SK-N-SH (cell line): ENCODE results near the gene FYCO1. TPM values are rescaled to one million over a fixed set of nuclear protein-coding genes. Genes with fewer than 3 reads are reported as not detected.

Experiments
- CTCF ChIA-PET: fragments of 300-600, 350-600 bp; formaldehyde crosslinking; extraction: SDS; loops from one replicate; lab custom pipeline; 2021; lab: Yijun Ruan, JAX
- POLR2A ChIA-PET: fragments of 350-600 bp; sonication (Branson Sonifier 250); formaldehyde crosslinking; extraction: SDS; loops from one replicate; lab custom pipeline; 2020; ENCODE audit warnings: antibody characterized with exemption, inconsistent platforms; lab: Yijun Ruan, JAX
- DNase-seq: peaks from one replicate; pipeline ENCODE4 v3.0.0; 2012
- H2AFZ ChIP-seq: fragments of 200-600 bp; sonication (generic); 2 replicates; pipeline ENCODE4 v1.8.1; 2016; ENCODE audit warnings: antibody characterized with exemption, mild to moderate bottlenecking, low read depth
- H3F3A ChIP-seq: fragments of 200-600 bp; sonication (generic); replicated peaks from 2 replicates; pipeline ENCODE3; 2016; ENCODE audit warnings: antibody characterized with exemption, mild to moderate bottlenecking; ENCODE audit not compliant: insufficient read depth
- H3K27ac ChIP-seq, 2 experiments: fragments of 200-500 bp in 1 of 2; fragments of 200-600 bp in 1 of 2; sonication (Bioruptor generic) in 1 of 2; sonication (generic), shearing (Covaris generic) in 1 of 2; 2 replicates each; pipeline versions ENCODE4 v1.5.1 to v1.6.1; 2014 to 2016; ENCODE audit warnings: low read depth in 2 of 2, inconsistent platforms in 1 of 2, low read length in 1 of 2, mild to moderate bottlenecking in 1 of 2, mixed read lengths in 1 of 2
- H3K27me3 ChIP-seq: fragments of 200-600 bp; sonication (generic), shearing (Covaris generic); 2 replicates; pipeline ENCODE4 v1.6.1; 2016; ENCODE audit warnings: mixed run types; ENCODE audit not compliant: insufficient read depth
- H3K36me3 ChIP-seq, 2 experiments: fragments of 200-500 bp in 1 of 2; fragments of 200-600 bp in 1 of 2; sonication (Bioruptor generic) in 1 of 2; sonication (generic) in 1 of 2; replicated peaks in 1 of 2; 2 replicates each; pipeline versions ENCODE3 to v1.5.1; 2014 to 2016; ENCODE audit warnings: low read length in 1 of 2, mild to moderate bottlenecking in 1 of 2; ENCODE audit not compliant: insufficient read depth in 2 of 2, control insufficient read depth in 1 of 2
- H3K4me1 ChIP-seq, 2 experiments: fragments of 200-500 bp in 1 of 2; fragments of 200-600 bp in 1 of 2; sonication (Bioruptor generic) in 1 of 2; sonication (generic), shearing (Covaris generic) in 1 of 2; 2 replicates each; pipeline versions ENCODE4 v1.5.1 to v1.6.1; 2014 to 2016; ENCODE audit warnings: low read depth in 1 of 2, low read length in 1 of 2, mixed run types in 1 of 2; ENCODE audit not compliant: insufficient read depth in 2 of 2, control insufficient read depth in 1 of 2
- H3K4me2 ChIP-seq: fragments of 200-600 bp; sonication (generic), shearing (Covaris generic); 2 replicates; pipeline ENCODE4 v1.6.1; 2017; ENCODE audit warnings: mixed run types
- H3K4me3 ChIP-seq, 2 experiments: fragments of 200-500 bp in 1 of 2; fragments of 200-600 bp in 1 of 2; sonication (Bioruptor generic) in 1 of 2; sonication (generic), shearing (Covaris generic) in 1 of 2; 2 replicates each; pipeline versions ENCODE4 v1.5.1 to v1.8.1; 2014 to 2016; ENCODE audit warnings: low read depth in 2 of 2, inconsistent platforms in 1 of 2, low read length in 1 of 2, mild to moderate bottlenecking in 1 of 2, mixed read lengths in 1 of 2, moderate library complexity in 1 of 2
- H3K79me2 ChIP-seq: fragments of 200-600 bp; sonication (generic); 2 replicates; pipeline ENCODE4 v1.8.1; 2017; ENCODE audit warnings: mild to moderate bottlenecking; ENCODE audit not compliant: insufficient read depth
- H3K9ac ChIP-seq: fragments of 200-600 bp; sonication (generic); 2 replicates; pipeline ENCODE4 v1.6.1; 2017; ENCODE audit warnings: mixed run types
- H3K9me2 ChIP-seq: fragments of 200-600 bp; sonication (generic); 2 replicates; pipeline ENCODE4 v1.6.1; 2017; ENCODE audit warnings: mixed run types
- H3K9me3 ChIP-seq: fragments of 200-600 bp; sonication (generic); 2 replicates; pipeline ENCODE4 v1.6.1; 2017; ENCODE audit warnings: mixed run types, mild to moderate bottlenecking, moderate library complexity
- H4K20me1 ChIP-seq: fragments of 200-600 bp; sonication (generic); 2 replicates; pipeline ENCODE4 v1.6.1; 2017; ENCODE audit warnings: mild to moderate bottlenecking, mixed run types; ENCODE audit not compliant: insufficient read depth
- FOSL2 ChIP-seq: IDR thresholded peaks from 2 replicates; pipeline ENCODE4 v1.4.0; 2012; ENCODE audit warnings: low read depth, mild to moderate bottlenecking, moderate library complexity, borderline replicate concordance
- FOXJ3 ChIP-seq: sonication (generic); formaldehyde crosslinking; IDR thresholded peaks from 2 replicates; pipeline ENCODE4 v1.5.1; 2020; ENCODE audit warnings: mild to moderate bottlenecking, missing genetic modification reagents
- MEF2A ChIP-seq: IDR thresholded peaks from 2 replicates; pipeline ENCODE4 v1.4.0; 2012; ENCODE audit warnings: low read depth, borderline replicate concordance
- NFIC ChIP-seq: IDR thresholded peaks from 2 replicates; pipeline ENCODE4 v1.4.0; 2012; ENCODE audit warnings: borderline replicate concordance
- RAD21 ChIP-seq: IDR thresholded peaks from 2 replicates; pipeline ENCODE4 v1.6.1; 2012; ENCODE audit warnings: mild to moderate bottlenecking, low read length
- TAF1 ChIP-seq: IDR thresholded peaks from 2 replicates; pipeline ENCODE4 v1.6.1; 2012; ENCODE audit warnings: low read depth, mild to moderate bottlenecking, low read length, moderate library complexity, borderline replicate concordance
- WGBS: methylation state at CpG from one replicate; pipeline ENCODE4 v1.1.6; 2017; ENCODE audit warnings: low lambda C conversion rate; 5-methylcytosine and 5-hydroxymethylcytosine counted together
- polyA plus RNA-seq, 3 experiments: library from polyadenylated mRNA; depleted of rRNA; stranded (reverse); fragments of >200 nt; gene quantifications; 2 replicates each; pipeline ENCODE4 v1.2.3, GENCODE V29; 2012
- TF ChIP-seq, protein P1 (sequence below): IDR thresholded peaks from 2 replicates; pipeline ENCODE4 v1.4.0; 2012; ENCODE audit warnings: low read depth, borderline replicate concordance
- TF ChIP-seq, protein P2 (sequence below): IDR thresholded peaks from 2 replicates; pipeline ENCODE4 v1.6.1; 2012; ENCODE audit warnings: mild to moderate bottlenecking, low read depth, low read length, moderate library complexity
- TF ChIP-seq, protein P3 (sequence below): fragments of 150-350 bp; IDR thresholded peaks from 2 replicates; pipeline ENCODE4 v1.6.1; 2016; ENCODE audit warnings: mild to moderate bottlenecking, low read depth, low read length
- TF ChIP-seq, protein P4 (sequence below): fragments of 200-600 bp; sonication (generic); IDR thresholded peaks from 2 replicates; pipeline ENCODE4 v1.6.1; 2017; ENCODE audit warnings: antibody characterized with exemption, mild to moderate bottlenecking, moderate library complexity

The FYCO1 gene
- polyA plus RNA-seq, 1 of the 3 experiments (the other 2 are of a cell fraction), result 5.5 TPM

DNA sequence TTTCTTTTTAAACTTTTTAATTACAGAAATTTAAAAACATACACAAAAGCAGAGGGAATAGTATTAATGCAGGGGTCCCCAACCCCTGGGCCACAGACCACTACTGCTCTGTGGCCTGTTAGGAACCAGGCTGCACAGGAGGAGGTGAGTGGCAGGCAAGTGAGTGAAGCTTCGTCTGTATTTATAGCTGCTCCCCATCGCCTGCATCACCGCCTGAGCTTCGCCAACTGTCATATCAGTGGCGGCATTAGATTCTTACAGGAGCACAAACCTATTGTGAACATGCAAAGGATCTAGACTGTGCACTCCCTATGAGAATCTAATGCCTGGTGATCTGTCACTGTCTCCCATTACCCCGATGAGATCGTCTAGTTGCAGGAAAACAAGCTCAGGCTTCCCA lies 86.9 kb downstream of the FYCO1 start:
- H4K20me1 ChIP-seq, result no peaks in the 10 kb centered on the region
- H3K4me2 ChIP-seq, result no peak overlapping the region
- no peaks in the 10 kb centered on the region for H3K9me2 ChIP-seq
- ChIA-PET POLR2A (no interaction called here), CTCF (interaction anchor here (0.8 to 1.7 kb wide), 6 partner anchors 13 to 170 kb away, joined by 3 to 10 read pairs (median 4); no protein-coding TSS in a partner anchor)
- no peak overlapping the region for H2AFZ ChIP-seq
- H3K79me2 ChIP-seq, result no peaks in the 10 kb centered on the region
- no peaks in the 10 kb centered on the region for H3K36me3 ChIP-seq
- no peak overlapping the region for H3K9ac ChIP-seq
- no peaks in the 10 kb centered on the region for H3F3A ChIP-seq
- TF ChIP-seq NFIC, result no peak
- TF ChIP-seq, protein P1, sequence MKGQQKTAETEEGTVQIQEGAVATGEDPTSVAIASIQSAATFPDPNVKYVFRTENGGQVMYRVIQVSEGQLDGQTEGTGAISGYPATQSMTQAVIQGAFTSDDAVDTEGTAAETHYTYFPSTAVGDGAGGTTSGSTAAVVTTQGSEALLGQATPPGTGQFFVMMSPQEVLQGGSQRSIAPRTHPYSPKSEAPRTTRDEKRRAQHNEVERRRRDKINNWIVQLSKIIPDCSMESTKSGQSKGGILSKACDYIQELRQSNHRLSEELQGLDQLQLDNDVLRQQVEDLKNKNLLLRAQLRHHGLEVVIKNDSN, result no peak
- TF ChIP-seq MEF2A, result no peak
- TF ChIP-seq, protein P2, sequence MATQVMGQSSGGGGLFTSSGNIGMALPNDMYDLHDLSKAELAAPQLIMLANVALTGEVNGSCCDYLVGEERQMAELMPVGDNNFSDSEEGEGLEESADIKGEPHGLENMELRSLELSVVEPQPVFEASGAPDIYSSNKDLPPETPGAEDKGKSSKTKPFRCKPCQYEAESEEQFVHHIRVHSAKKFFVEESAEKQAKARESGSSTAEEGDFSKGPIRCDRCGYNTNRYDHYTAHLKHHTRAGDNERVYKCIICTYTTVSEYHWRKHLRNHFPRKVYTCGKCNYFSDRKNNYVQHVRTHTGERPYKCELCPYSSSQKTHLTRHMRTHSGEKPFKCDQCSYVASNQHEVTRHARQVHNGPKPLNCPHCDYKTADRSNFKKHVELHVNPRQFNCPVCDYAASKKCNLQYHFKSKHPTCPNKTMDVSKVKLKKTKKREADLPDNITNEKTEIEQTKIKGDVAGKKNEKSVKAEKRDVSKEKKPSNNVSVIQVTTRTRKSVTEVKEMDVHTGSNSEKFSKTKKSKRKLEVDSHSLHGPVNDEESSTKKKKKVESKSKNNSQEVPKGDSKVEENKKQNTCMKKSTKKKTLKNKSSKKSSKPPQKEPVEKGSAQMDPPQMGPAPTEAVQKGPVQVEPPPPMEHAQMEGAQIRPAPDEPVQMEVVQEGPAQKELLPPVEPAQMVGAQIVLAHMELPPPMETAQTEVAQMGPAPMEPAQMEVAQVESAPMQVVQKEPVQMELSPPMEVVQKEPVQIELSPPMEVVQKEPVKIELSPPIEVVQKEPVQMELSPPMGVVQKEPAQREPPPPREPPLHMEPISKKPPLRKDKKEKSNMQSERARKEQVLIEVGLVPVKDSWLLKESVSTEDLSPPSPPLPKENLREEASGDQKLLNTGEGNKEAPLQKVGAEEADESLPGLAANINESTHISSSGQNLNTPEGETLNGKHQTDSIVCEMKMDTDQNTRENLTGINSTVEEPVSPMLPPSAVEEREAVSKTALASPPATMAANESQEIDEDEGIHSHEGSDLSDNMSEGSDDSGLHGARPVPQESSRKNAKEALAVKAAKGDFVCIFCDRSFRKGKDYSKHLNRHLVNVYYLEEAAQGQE, result no peak
- TF ChIP-seq RAD21, result no peak
- TF ChIP-seq FOSL2, result no peak
- TF ChIP-seq, protein P3, sequence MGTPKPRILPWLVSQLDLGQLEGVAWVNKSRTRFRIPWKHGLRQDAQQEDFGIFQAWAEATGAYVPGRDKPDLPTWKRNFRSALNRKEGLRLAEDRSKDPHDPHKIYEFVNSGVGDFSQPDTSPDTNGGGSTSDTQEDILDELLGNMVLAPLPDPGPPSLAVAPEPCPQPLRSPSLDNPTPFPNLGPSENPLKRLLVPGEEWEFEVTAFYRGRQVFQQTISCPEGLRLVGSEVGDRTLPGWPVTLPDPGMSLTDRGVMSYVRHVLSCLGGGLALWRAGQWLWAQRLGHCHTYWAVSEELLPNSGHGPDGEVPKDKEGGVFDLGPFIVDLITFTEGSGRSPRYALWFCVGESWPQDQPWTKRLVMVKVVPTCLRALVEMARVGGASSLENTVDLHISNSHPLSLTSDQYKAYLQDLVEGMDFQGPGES, result no peak
- no peak for TF ChIP-seq FOXJ3 (CRISPR knock-in tag)
- no peak for TF ChIP-seq TAF1
- TF ChIP-seq, protein P4, sequence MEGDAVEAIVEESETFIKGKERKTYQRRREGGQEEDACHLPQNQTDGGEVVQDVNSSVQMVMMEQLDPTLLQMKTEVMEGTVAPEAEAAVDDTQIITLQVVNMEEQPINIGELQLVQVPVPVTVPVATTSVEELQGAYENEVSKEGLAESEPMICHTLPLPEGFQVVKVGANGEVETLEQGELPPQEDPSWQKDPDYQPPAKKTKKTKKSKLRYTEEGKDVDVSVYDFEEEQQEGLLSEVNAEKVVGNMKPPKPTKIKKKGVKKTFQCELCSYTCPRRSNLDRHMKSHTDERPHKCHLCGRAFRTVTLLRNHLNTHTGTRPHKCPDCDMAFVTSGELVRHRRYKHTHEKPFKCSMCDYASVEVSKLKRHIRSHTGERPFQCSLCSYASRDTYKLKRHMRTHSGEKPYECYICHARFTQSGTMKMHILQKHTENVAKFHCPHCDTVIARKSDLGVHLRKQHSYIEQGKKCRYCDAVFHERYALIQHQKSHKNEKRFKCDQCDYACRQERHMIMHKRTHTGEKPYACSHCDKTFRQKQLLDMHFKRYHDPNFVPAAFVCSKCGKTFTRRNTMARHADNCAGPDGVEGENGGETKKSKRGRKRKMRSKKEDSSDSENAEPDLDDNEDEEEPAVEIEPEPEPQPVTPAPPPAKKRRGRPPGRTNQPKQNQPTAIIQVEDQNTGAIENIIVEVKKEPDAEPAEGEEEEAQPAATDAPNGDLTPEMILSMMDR, result no peak
- DNase-seq, result no peak
- no peak overlapping the region for H3K27ac ChIP-seq
- H3K27me3 ChIP-seq, result no peaks in the 10 kb centered on the region
- H3K9me3 ChIP-seq, result no peaks in the 10 kb centered on the region
- WGBS, result 87% methylated on average over 7 of the region's 7 CpGs
- H3K4me3 ChIP-seq, result no peak overlapping the region
- peaks cover 0 to 3% of the 10 kb centered on the region in 2 experiments; a peak in 1 of 4 replicates for H3K4me1 ChIP-seq
